Upper lobe of right lung (tissue), 1 donor: ENCODE data around the gene CD2BP2. TPM values are rescaled to one million over a fixed set of nuclear protein-coding genes. Genes with fewer than 3 reads are reported as not detected.
A peak's percentile ranks its signal among the peaks of the same experiment; 100 is the strongest.

ENCODE experiments used
- ATAC-seq: fragments of 200-7000 bp; cut with Tn5 transposase; one replicate; pipeline ENCODE4 v1.9.1; 2020; ENCODE audit warnings: mild to moderate bottlenecking, moderate library complexity
- DNase-seq: peaks from one replicate; pipeline ENCODE4 v3.0.0-alpha.2; 2020
- H3K27ac ChIP-seq: fragments of 200-600 bp; one replicate; pipeline ENCODE4 v1.8.0; 2022
- H3K27me3 ChIP-seq: fragments of 200-600 bp; one replicate; pipeline ENCODE4 v1.8.0; 2022; ENCODE audit warnings: mild to moderate bottlenecking
- H3K36me3 ChIP-seq: fragments of 200-600 bp; one replicate; pipeline ENCODE4 v1.8.0; 2022
- H3K4me1 ChIP-seq: fragments of 200-600 bp; one replicate; pipeline ENCODE4 v1.8.0; 2022
- H3K4me3 ChIP-seq: fragments of 200-600 bp; one replicate; pipeline ENCODE4 v1.8.0; 2022; ENCODE audit warnings: mild to moderate bottlenecking
- H3K9me3 ChIP-seq: fragments of 200-600 bp; one replicate; pipeline ENCODE4 v1.8.0; 2022
- intact Hi-C: fragments of 100-400 bp; cut with DNase I; formaldehyde crosslinking; loops from one replicate; pipeline ENCODE4 v1.11.0; 2022
- long read RNA-seq: library from polyadenylated mRNA; unstranded; transcript quantifications from one replicate; pipeline ENCODE4 v2.0.0, GENCODE V29; 2021
- total RNA-seq: library from RNA; stranded (reverse); fragmentation: NEBNext Ultra II Directional; extraction: Animal tissue kit (Norgen Biotek cat#: 25700); gene quantifications from one replicate; pipeline ENCODE4 v1.2.1, GENCODE V29; 2021
- TF ChIP-seq, protein P1 (sequence below): fragments of 200-600 bp; IDR thresholded peaks from one replicate; pipeline ENCODE4 v1.8.0; 2022; ENCODE audit warnings: antibody characterized with exemption
- donor health status: DM: no; HTN: yes; CAD: no; lungs with severe emphysema.

Gene CD2BP2
- total RNA-seq: 51.5 TPM
- long read RNA-seq, transcript CD2BP2-201 (7 exons, 3,421 nt): major isoform, 92 of 137 reads
- long read RNA-seq, partial matches to known transcripts: 18 of 137 reads
- long read RNA-seq, other reads (novel, unspliced or antisense): 23 of 137 reads

GRCh38 chr16:30355144-30355953 is at the start of gene CD2BP2:
Gene CD2BP2, minus strand, starts transcription at chr16:30355308. Its CDS starts 627 bp downstream, at chr16:30354681.
- TF ChIP-seq, protein P1, sequence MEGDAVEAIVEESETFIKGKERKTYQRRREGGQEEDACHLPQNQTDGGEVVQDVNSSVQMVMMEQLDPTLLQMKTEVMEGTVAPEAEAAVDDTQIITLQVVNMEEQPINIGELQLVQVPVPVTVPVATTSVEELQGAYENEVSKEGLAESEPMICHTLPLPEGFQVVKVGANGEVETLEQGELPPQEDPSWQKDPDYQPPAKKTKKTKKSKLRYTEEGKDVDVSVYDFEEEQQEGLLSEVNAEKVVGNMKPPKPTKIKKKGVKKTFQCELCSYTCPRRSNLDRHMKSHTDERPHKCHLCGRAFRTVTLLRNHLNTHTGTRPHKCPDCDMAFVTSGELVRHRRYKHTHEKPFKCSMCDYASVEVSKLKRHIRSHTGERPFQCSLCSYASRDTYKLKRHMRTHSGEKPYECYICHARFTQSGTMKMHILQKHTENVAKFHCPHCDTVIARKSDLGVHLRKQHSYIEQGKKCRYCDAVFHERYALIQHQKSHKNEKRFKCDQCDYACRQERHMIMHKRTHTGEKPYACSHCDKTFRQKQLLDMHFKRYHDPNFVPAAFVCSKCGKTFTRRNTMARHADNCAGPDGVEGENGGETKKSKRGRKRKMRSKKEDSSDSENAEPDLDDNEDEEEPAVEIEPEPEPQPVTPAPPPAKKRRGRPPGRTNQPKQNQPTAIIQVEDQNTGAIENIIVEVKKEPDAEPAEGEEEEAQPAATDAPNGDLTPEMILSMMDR: no peak
- intact Hi-C loops: no loop called here
- peaks cover 68% of the 10 kb centered on the region for H3K36me3 ChIP-seq
- H3K27ac ChIP-seq: peak within 1 kb of the TSS; percentile 97
- DNase-seq (peak; percentile 97), ATAC-seq (peak; percentile 90)
- peaks cover 35% of the 10 kb centered on the region for H3K4me1 ChIP-seq
- H3K27me3 ChIP-seq: no peaks in the 10 kb centered on the region
- H3K4me3 ChIP-seq: peak within 1 kb of the TSS; percentile 93
- H3K9me3 ChIP-seq: no peaks in the 10 kb centered on the region

DNA sequence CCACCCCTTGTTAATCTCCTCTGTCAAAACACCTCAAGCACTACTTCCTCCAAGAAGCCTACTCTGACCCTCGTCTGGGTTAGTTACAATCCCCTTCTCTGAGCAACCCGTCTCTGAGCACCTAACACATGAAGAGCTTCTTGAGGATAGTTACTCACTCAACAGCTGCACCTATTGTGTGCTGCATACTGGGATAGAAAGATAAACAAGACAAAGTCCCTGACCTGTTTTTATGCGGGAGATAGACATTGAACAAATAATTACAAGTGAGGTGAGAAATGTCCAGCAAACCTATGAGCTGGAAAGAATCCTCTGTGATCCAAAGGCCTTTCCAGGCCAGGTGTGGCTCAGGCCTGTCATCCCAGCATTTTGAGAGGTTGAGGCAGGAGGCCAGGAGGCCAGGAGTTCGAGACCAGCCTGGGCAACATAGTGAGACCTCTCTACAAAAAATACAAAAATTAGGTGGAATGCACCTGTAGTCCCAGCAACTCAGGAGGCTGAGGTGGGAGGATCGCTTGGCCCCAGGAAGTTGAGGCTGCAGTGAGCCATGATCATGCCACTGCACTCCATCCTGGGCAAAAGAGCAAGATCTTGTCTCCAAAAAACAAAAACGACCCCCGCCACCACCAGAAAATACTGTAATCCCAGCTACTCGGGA is 46.8 kb upstream of the CD2BP2 start:
- DNase-seq: no peak
- TF ChIP-seq, protein P1: no peak
- no peaks in the 10 kb centered on the region for H3K4me1 ChIP-seq
- ATAC-seq: peak; percentile 15
- H3K27me3 ChIP-seq: no peaks in the 10 kb centered on the region
- no peaks in the 10 kb centered on the region for H3K9me3 ChIP-seq
- no peak overlapping the region for H3K4me3 ChIP-seq
- H3K27ac ChIP-seq: no peak overlapping the region
- peaks cover 6% of the 10 kb centered on the region for H3K36me3 ChIP-seq
- intact Hi-C loops: no loop called here

- ATAC-seq: no peak
- Histone ChIP-seq H3K9me3 (no peaks in the 10 kb centered on the region), H3K4me3 (peak overlapping the region; percentile 81), H3K27me3 (no peaks in the 10 kb centered on the region), H3K36me3 (peaks cover 6% of the 10 kb centered on the region), H3K27ac (peak overlapping the region; percentile 79), H3K4me1 (peaks cover 11% of the 10 kb centered on the region)
- TF ChIP-seq, protein P1: no peak
- intact Hi-C loops: no loop called here
- no peak for DNase-seq
Observed at GRCh38 chr16:30399435-30400186, 44.5 kb upstream of the CD2BP2 start.

DNA sequence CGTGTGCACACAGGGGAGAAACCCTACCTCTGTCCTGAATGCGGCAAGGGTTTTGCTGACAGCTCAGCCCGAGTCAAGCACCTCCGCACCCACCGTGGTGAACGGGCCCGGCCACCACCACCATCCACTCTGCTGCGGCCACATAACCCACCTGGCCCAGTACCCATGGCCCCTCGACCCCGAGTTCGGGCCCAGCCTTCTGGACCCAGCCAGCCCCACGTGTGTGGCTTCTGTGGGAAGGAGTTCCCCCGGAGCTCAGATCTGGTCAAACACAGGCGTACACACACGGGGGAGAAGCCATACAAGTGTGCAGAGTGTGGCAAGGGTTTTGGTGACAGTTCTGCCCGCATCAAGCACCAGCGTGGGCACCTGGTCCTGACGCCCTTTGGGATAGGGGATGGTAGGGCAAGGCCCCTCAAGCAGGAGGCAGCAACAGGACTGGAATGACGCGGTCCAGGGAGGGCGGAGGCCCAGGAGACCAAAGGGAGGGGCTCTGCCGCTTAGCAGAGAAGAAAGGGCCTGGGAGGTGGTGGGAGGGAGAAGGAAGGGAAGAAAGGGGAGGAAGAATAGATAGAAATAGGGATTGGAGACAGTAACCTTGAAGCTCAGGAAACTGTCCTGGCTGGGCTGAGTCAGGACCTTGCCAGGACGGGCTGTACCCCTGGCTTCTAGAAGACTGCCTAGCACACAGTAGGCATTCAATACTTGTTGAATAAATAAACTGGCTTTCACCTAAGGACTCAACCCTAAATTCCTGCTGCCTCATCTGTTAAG is 43.7 kb upstream of the CD2BP2 start:
- Histone ChIP-seq H3K4me1 (peaks cover 11% of the 10 kb centered on the region), H3K9me3 (no peaks in the 10 kb centered on the region), H3K36me3 (peaks cover 6% of the 10 kb centered on the region), H3K4me3 (no peak overlapping the region), H3K27ac (no peak overlapping the region), H3K27me3 (no peaks in the 10 kb centered on the region)
- DNase-seq: no peak
- TF ChIP-seq, protein P1: no peak
- intact Hi-C loops: no loop called here
- no peak for ATAC-seq
